DOHH2 (cell line): ENCODE results near the gene ST7.

Experiments
- H3F3A ChIP-seq: fragments of 200-600 bp; sonication (generic), shearing (Covaris generic); 2 replicates; pipeline ENCODE4 v1.6.0; 2016; ENCODE audit warnings: antibody characterized with exemption, mild to moderate bottlenecking; ENCODE audit not compliant: control insufficient read depth, insufficient read depth
- H3K27ac ChIP-seq: fragments of 200-600 bp; sonication (generic); 2 replicates; pipeline ENCODE4 v1.5.1; 2014; ENCODE audit warnings: low read depth, mild to moderate bottlenecking, low read length, moderate library complexity
- H3K27me3 ChIP-seq: fragments of 200-600 bp; sonication (generic); 2 replicates; pipeline ENCODE4 v1.6.1; 2014; ENCODE audit warnings: mild to moderate bottlenecking, low read length, mixed read lengths; ENCODE audit not compliant: control insufficient read depth
- H3K36me3 ChIP-seq: fragments of 200-600 bp; sonication (generic); 2 replicates; pipeline ENCODE4 v1.6.1; 2014; ENCODE audit warnings: mild to moderate bottlenecking, low read length, moderate library complexity, mixed read lengths; ENCODE audit not compliant: control insufficient read depth
- H3K4me1 ChIP-seq: fragments of 200-600 bp; sonication (generic); 2 replicates; pipeline ENCODE4 v1.6.1; 2014; ENCODE audit warnings: mild to moderate bottlenecking, low read length, mixed read lengths; ENCODE audit not compliant: control insufficient read depth
- H3K4me2 ChIP-seq: fragments of 200-600 bp; sonication (generic); 2 replicates; pipeline ENCODE4 v1.6.0; 2014; ENCODE audit warnings: mild to moderate bottlenecking, low read length, moderate library complexity
- H3K4me3 ChIP-seq: fragments of 200-600 bp; sonication (generic); 2 replicates; pipeline ENCODE4 v1.5.1; 2014; ENCODE audit warnings: mild to moderate bottlenecking, low read length, mixed read lengths
- H3K79me2 ChIP-seq: fragments of 200-600 bp; sonication (generic); 2 replicates; pipeline ENCODE4 v1.6.1; 2014; ENCODE audit warnings: mild to moderate bottlenecking, low read length, mixed read lengths; ENCODE audit not compliant: control insufficient read depth
- H3K9me2 ChIP-seq: fragments of 200-600 bp; sonication (generic); replicated peaks from 2 replicates; pipeline ENCODE4 v1.6.1; 2014; ENCODE audit warnings: mild to moderate bottlenecking, low read length, mixed read lengths; ENCODE audit not compliant: control insufficient read depth
- H3K9me3 ChIP-seq: fragments of 200-600 bp; sonication (generic); 2 replicates; pipeline ENCODE4 v1.6.1; 2014; ENCODE audit warnings: antibody characterized with exemption, low read length, mixed read lengths; ENCODE audit not compliant: control insufficient read depth, insufficient read depth
- H4K20me1 ChIP-seq: fragments of 200-600 bp; sonication (generic); 2 replicates; pipeline ENCODE4 v1.6.0; 2014; ENCODE audit warnings: low read depth, mild to moderate bottlenecking, antibody characterized with exemption, low read length, moderate library complexity; ENCODE audit not compliant: control insufficient read depth, insufficient read depth
- EZH2phosphoT487 ChIP-seq: fragments of 200-600 bp; sonication (generic); IDR thresholded peaks from 2 replicates; pipeline ENCODE4 v1.6.1; 2017; ENCODE audit warnings: borderline replicate concordance, mild to moderate bottlenecking, antibody characterized with exemption, low read length, moderate library complexity, mixed read lengths
- TF ChIP-seq, protein P1 (sequence below): fragments of 200-600 bp; sonication (generic); IDR thresholded peaks from one replicate; pipeline ENCODE4 v1.5.1; 2014; ENCODE audit warnings: antibody characterized with exemption, mild to moderate bottlenecking, low read depth, low read length; ENCODE audit not compliant: poor library complexity, severe bottlenecking

ST7 gene

DNA sequence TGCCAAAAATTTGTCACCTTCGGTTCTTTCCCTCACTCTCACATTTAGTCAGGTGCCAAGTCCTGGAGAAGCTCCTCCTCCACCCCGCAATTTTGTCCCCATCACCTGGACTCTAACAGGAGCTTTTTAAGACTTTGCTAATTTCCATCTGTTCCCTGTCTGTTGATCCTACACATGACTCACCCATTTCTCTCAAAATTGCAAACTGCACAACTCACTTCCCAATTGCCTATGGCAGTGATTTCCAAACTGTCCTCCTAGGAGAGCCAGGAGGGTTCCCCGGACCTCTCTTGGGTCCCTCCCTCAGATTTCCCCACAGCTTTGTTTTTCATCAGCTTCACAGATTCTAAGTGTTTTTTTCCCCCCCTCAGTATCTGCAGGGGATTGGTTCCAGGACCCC, 249.2 kb downstream of the ST7 start:
- Histone ChIP-seq H3F3A (no peaks in the 10 kb centered on the region), H3K27ac (no peak overlapping the region), H3K36me3 (no peaks in the 10 kb centered on the region), H3K79me2 (no peaks in the 10 kb centered on the region), H3K9me3 (no peaks in the 10 kb centered on the region), H3K9me2 (no peaks in the 10 kb centered on the region), H3K4me2 (no peak overlapping the region), H3K4me1 (no peaks in the 10 kb centered on the region), H3K27me3 (no peaks in the 10 kb centered on the region), H4K20me1 (no peaks in the 10 kb centered on the region), H3K4me3 (no peak overlapping the region)
- TF ChIP-seq EZH2phosphoT487, result no peak
- TF ChIP-seq, protein P1, sequence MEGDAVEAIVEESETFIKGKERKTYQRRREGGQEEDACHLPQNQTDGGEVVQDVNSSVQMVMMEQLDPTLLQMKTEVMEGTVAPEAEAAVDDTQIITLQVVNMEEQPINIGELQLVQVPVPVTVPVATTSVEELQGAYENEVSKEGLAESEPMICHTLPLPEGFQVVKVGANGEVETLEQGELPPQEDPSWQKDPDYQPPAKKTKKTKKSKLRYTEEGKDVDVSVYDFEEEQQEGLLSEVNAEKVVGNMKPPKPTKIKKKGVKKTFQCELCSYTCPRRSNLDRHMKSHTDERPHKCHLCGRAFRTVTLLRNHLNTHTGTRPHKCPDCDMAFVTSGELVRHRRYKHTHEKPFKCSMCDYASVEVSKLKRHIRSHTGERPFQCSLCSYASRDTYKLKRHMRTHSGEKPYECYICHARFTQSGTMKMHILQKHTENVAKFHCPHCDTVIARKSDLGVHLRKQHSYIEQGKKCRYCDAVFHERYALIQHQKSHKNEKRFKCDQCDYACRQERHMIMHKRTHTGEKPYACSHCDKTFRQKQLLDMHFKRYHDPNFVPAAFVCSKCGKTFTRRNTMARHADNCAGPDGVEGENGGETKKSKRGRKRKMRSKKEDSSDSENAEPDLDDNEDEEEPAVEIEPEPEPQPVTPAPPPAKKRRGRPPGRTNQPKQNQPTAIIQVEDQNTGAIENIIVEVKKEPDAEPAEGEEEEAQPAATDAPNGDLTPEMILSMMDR, result no peak

DNA sequence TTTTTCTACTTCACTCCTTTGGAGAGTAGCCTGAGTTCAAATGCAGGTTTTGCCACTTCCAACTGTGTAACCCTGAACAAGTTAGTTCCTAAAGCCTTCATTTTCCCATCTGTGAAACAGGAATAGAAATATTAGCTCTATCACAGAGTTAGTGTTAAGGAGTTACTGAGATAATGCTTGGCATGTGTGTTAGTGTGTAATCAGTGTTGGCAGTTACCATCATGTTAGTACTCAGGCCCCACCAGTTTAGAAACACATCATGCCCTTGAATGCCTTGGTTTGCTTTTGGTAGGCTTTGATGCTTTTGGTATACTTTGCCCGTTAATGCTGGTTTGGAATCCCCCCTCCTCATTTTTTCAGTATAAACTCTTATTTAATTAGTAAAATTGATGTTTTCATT, 249.9 kb downstream of the ST7 start:
- Histone ChIP-seq H3K4me1 (no peaks in the 10 kb centered on the region), H3K27me3 (no peaks in the 10 kb centered on the region), H3K4me2 (no peak overlapping the region), H3K79me2 (no peaks in the 10 kb centered on the region), H3K4me3 (no peak overlapping the region), H3K27ac (no peak overlapping the region), H3F3A (no peaks in the 10 kb centered on the region), H3K9me2 (no peaks in the 10 kb centered on the region), H3K36me3 (no peaks in the 10 kb centered on the region), H3K9me3 (no peaks in the 10 kb centered on the region), H4K20me1 (no peaks in the 10 kb centered on the region)
- no peak for TF ChIP-seq EZH2phosphoT487
- TF ChIP-seq, protein P1, result no peak

DNA sequence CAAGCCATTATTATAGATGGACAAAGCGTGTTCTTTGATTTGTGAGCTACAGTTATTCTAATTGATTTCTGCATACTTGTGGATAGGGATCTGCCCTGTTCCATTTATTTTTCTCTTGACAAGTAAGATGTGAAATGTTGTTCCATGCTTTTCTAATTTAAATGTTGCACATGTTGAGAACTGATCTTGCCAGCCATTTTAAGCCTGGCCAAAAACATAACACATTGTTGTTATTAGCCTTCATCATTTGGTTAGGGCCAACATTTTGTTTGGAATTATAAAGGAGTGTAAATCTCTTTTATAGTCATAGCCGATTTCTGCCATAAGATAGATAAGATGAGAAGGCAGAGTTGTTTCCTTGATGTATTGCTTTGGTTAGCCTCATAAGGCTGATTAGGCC, 252.6 kb downstream of the ST7 start:
- Histone ChIP-seq H3K4me2 (no peak overlapping the region), H3F3A (no peaks in the 10 kb centered on the region), H3K27ac (no peak overlapping the region), H3K4me1 (no peaks in the 10 kb centered on the region), H3K79me2 (no peaks in the 10 kb centered on the region), H3K9me3 (no peaks in the 10 kb centered on the region), H3K36me3 (no peaks in the 10 kb centered on the region), H4K20me1 (no peaks in the 10 kb centered on the region), H3K27me3 (no peaks in the 10 kb centered on the region), H3K9me2 (no peaks in the 10 kb centered on the region), H3K4me3 (no peak overlapping the region)
- TF ChIP-seq EZH2phosphoT487, result no peak
- TF ChIP-seq, protein P1, result no peak

DNA sequence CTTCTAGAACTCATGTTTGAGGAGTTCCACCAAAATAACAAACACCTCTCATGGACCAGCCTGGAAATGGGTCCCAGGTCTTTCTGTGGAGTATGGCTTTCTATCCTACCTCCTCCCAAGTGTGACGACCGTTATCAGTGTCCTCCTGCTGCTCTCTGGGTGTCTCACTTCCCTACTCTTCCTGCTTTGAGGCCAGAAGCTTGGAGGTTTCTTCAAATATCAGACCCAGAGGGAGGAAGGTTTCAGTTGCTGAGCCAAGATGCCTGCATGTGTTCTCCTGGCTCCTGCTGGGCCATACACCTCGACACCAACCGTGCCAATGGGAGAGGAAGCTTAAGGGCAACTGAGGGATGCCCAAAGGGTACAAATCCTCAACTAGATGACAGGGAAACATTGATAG, 255.0 kb downstream of the ST7 start:
- Histone ChIP-seq H3K79me2 (no peaks in the 10 kb centered on the region), H3K4me3 (no peak overlapping the region), H3K36me3 (no peaks in the 10 kb centered on the region), H3K9me2 (no peaks in the 10 kb centered on the region), H3K4me2 (no peak overlapping the region), H3K27ac (no peak overlapping the region), H3K9me3 (no peaks in the 10 kb centered on the region), H4K20me1 (no peaks in the 10 kb centered on the region), H3K4me1 (no peaks in the 10 kb centered on the region), H3K27me3 (no peaks in the 10 kb centered on the region), H3F3A (no peaks in the 10 kb centered on the region)
- no peak for TF ChIP-seq EZH2phosphoT487
- TF ChIP-seq, protein P1, result no peak
